Peyer's patch (tissue), 4 donors: ENCODE data around the gene ATP1A1. TPM values are rescaled to one million over a fixed set of nuclear protein-coding genes. Genes with fewer than 3 reads are reported as not detected.

ENCODE experiments used
- DNase-seq, 3 donors: peaks; one replicate each; pipeline ENCODE4 v3.0.0-alpha.2; 2017 to 2019
- H3K27ac ChIP-seq, 4 donors: fragments of 200-600 bp; sonication (generic); one replicate each; pipeline ENCODE4 v1.5.1; 2016 to 2019
- H3K27me3 ChIP-seq, 2 donors: fragments of 200-600 bp; sonication (generic); one replicate each; pipeline ENCODE4 v1.5.1; 2019
- H3K36me3 ChIP-seq, 3 donors: fragments of 200-600 bp; sonication (generic); one replicate each; pipeline ENCODE4 v1.5.1; 2016 to 2019
- H3K4me1 ChIP-seq, 4 donors: fragments of 200-600 bp; sonication (generic); one replicate each; pipeline ENCODE4 v1.5.1; 2016 to 2019
- H3K4me3 ChIP-seq, 4 donors: fragments of 200-600 bp; sonication (generic); 1 replicate in 3 of 4; 2 replicates in 1 of 4; pipeline ENCODE4 v1.5.1; 2016 to 2019; ENCODE audit warnings: mild to moderate bottlenecking in 1 of 4
- H3K9me3 ChIP-seq, 4 donors: fragments of 200-600 bp; sonication (generic); one replicate each; pipeline ENCODE4 v1.5.1; 2016 to 2019; ENCODE audit warnings: mild to moderate bottlenecking in 1 of 4
- CTCF ChIP-seq, 6 experiments: fragments of 450-650 bp in 4 of 6; fragments of 200-600 bp in 2 of 6; sonication (generic) in 1 of 6; IDR thresholded peaks; one replicate each; pipeline ENCODE4 v1.5.1; 2017 to 2019; ENCODE audit warnings: antibody characterized with exemption in 6 of 6, mild to moderate bottlenecking in 3 of 6, moderate library complexity in 1 of 6
- POLR2A ChIP-seq, 2 donors: fragments of 450-650 bp; IDR thresholded peaks; one replicate each; pipeline ENCODE4 v1.5.1; 2017; ENCODE audit warnings: antibody characterized with exemption in 2 of 2, mild to moderate bottlenecking in 2 of 2, moderate library complexity in 2 of 2
- total RNA-seq, 4 donors: library from RNA; depleted of rRNA; stranded (reverse); fragments of >200 nt; gene quantifications; one replicate each; pipeline ENCODE4 v1.1.0, GENCODE V29; 2016

Gene ATP1A1
- total RNA-seq, 4 donors from 2014 or later, result 229 to 4,700 (median 2,986) TPM

GRCh38 chr1:116359060-116359830 is 13.8 kb upstream of the ATP1A1 start:
- Histone ChIP-seq H3K9me3 (no peaks in the 10 kb centered on the region), H3K27ac (peak overlapping the region in 2 of 4 donors; percentile 23 to 59), H3K27me3 (no peaks in the 10 kb centered on the region), H3K36me3 (no peaks in the 10 kb centered on the region), H3K4me3 (no peak overlapping the region), H3K4me1 (peaks cover 0 to 4% (median 0%) of the 10 kb centered on the region in 4 donors)
- TF ChIP-seq POLR2A (IDR thresholded peaks at IDR 0.05) (no peak), CTCF (IDR thresholded peaks at IDR 0.05) (no peak)
- DNase-seq, result no peak

- H3K36me3 ChIP-seq, result no peaks in the 10 kb centered on the region
- H3K27ac ChIP-seq, result peak overlapping the region in 2 of 4 donors; percentile 23 to 59
- H3K4me3 ChIP-seq, result no peak overlapping the region
- TF ChIP-seq POLR2A (IDR thresholded peaks at IDR 0.05), result no peak
- no peak for TF ChIP-seq CTCF (IDR thresholded peaks at IDR 0.05)
- H3K4me1 ChIP-seq, result peaks cover 0 to 4% (median 0%) of the 10 kb centered on the region in 4 donors
- no peaks in the 10 kb centered on the region for H3K27me3 ChIP-seq
- no peaks in the 10 kb centered on the region for H3K9me3 ChIP-seq
- no peak for DNase-seq
These were observed 13.2 kb upstream of the ATP1A1 start for GRCh38 chr1:116359871-116360270.

DNA sequence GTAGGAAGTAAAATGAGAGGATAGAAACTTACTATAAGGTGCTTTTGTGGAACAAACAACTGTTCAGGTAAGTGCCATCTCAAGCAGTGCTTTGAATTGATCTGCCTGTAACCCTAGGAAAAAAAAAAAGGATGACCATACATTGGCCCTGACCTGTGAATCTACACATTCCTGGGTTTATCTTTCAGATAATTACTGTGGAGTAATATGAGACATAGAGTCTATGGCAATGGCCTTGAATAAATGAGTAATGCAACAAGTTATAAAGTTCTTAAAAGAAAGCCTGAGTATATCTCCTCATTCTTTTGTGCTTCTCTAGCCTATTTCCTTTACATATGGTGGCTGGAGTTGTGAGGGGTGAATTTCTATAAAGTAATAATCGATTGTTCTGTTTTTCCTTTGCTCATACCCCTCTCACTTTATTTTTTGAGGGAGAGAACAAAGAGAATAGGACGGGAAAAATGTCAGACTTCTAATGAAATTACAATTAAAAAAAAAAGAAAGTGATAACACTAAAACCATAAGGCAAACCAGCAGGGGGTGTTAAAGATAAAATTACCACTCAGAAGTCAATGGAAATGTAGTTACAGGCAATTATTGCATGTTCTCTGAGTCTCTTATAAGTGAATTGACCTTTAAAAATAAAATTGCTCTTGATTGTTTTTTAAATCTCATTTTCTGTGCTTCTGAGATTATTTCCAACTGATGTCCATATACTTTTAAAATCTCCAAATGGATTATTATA is 12.4 kb upstream of the ATP1A1 start:
- Histone ChIP-seq H3K27ac (peak overlapping the region in 3 of 4 donors; percentile 23 to 59 (median 31)), H3K27me3 (no peaks in the 10 kb centered on the region), H3K36me3 (no peaks in the 10 kb centered on the region), H3K4me3 (no peak overlapping the region), H3K9me3 (no peaks in the 10 kb centered on the region), H3K4me1 (peaks cover 0 to 4% (median 0%) of the 10 kb centered on the region in 4 donors)
- no peak for DNase-seq
- TF ChIP-seq CTCF (IDR thresholded peaks at IDR 0.05), result peak in 4 of 6 experiments; percentile 45 to 60 (median 56)
- no peak for TF ChIP-seq POLR2A (IDR thresholded peaks at IDR 0.05)

DNA sequence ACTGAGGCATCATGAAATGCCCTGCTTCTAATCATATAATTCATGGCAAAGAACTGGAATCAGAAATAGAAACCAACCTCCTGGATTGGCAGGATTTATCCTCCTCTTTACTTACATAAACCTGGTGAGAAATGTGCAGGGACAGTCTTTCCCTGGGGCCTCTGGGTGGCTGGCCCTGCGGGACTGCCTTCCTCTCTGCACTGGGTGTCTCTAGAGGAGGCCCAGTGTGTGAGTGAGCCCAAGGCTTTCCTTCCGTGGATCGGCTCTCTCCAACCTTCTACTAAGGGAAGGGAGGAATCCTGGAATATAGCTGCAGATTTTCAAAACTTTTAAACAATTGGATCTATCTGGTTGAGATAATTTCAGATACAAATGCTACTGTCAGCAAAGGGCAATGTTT is 11.4 kb upstream of the ATP1A1 start:
- Histone ChIP-seq H3K27me3 (no peaks in the 10 kb centered on the region), H3K4me3 (no peak overlapping the region), H3K4me1 (peaks cover 0 to 4% (median 0%) of the 10 kb centered on the region in 4 donors), H3K36me3 (no peaks in the 10 kb centered on the region), H3K9me3 (no peaks in the 10 kb centered on the region), H3K27ac (peak overlapping the region in 2 of 4 donors; percentile 17 to 31)
- no peak for DNase-seq
- TF ChIP-seq POLR2A (IDR thresholded peaks at IDR 0.05) (no peak), CTCF (IDR thresholded peaks at IDR 0.05) (no peak)

DNA sequence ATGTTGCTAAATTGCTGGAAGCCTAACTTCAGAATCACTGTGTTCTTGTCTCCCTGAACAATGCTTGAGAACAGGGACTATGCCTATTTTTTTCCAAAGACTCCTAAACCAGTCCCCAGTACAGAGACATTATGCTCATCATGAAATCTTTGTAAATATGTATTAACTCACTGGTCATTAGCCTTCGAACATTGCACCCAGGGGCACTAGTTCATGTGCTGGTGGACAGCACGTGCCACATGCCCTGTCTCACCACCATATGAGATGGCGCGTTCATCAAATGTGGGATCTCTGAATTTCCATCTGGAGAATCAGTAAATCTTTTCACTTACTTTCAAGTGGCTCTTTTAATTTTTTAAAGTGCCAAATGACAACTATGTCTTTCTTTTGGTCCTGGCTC is 11.0 kb upstream of the ATP1A1 start:
- Histone ChIP-seq H3K27ac (peak overlapping the region in 2 of 4 donors; percentile 17 to 31), H3K4me1 (peaks cover 0 to 7% (median 0%) of the 10 kb centered on the region in 4 donors), H3K4me3 (no peak overlapping the region), H3K9me3 (no peaks in the 10 kb centered on the region), H3K36me3 (no peaks in the 10 kb centered on the region), H3K27me3 (no peaks in the 10 kb centered on the region)
- peak in 2 of 3 donors; percentile 66 to 68 for DNase-seq
- no peak for TF ChIP-seq CTCF (IDR thresholded peaks at IDR 0.05)
- TF ChIP-seq POLR2A (IDR thresholded peaks at IDR 0.05), result no peak
